CD4-positive, alpha-beta T cell treated with Interleukin-1 beta for 1 hour (primary cell): ENCODE results near the gene HIGD1A.

Source experiments
- DNase-seq, 2 donors: peaks; one replicate each; pipeline ENCODE4 v3.0.0-alpha.2; 2020 to 2022

Gene HIGD1A

DNA sequence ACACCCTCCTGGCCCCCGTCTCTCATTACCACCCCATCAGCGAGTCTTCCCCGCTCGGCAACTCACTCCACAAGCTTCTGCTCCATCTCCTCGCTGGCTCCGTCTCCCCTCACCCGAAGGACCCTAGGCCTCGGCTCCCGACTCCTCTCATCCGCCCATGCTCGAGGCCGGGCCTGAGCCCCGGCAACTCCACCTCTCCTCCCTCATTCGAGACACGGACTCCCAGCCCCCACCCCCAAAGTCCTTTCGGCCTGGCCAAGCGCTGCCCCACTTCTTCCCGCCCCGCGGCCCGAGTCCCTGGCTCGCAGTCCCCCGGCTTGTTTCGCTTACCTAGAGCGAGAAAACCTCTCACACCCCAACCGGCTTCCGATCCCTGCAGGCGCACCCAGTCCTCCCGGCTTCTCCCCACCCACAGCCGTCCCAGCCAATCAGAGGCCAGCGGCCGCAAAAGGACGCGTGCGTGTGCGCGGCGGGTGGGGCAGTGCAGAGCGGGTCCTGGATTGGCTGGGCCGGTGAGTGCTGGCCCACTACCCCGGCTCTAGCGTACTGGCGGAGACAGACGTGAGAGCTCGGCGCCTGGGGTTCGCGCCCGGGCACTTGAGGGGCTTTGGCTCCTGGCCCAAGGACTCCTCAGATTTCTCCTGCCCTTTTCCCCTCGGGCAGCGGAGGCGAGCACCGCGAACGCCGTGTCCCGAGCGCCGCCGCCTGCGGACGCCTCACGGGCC lies at the start of gene HIGD1A:
Gene HIGD1A, minus strand, starts transcription at position 385 of the 725 bp plus-strand sequence. CDS start 10,237 bp downstream, outside the sequence.
- DNase-seq = peak; percentile 94

GRCh38 chr3:42853739-42854302 lies 49.5 kb upstream of the HIGD1A start:
- DNase-seq = no peak

DNA sequence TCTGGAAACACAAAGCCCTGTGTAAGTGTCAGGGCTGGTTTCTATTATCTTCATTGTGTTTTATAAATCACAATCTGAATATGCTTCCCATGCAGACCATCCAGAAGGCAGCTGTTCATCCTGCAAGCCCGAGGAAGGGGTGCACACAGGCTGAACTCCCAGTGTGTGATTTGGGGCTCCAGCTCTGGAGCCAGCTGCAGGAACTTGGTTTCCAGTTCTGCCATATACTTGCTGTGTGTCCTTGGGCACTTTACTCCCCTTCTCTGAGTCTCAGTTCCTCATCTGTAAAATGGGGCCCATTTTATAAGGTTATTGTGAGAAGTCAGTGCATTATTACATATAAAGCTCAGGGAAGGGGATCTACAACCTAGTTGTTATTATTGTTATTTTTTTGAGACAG lies 48.8 kb upstream of the HIGD1A start:
- no peak for DNase-seq

DNA sequence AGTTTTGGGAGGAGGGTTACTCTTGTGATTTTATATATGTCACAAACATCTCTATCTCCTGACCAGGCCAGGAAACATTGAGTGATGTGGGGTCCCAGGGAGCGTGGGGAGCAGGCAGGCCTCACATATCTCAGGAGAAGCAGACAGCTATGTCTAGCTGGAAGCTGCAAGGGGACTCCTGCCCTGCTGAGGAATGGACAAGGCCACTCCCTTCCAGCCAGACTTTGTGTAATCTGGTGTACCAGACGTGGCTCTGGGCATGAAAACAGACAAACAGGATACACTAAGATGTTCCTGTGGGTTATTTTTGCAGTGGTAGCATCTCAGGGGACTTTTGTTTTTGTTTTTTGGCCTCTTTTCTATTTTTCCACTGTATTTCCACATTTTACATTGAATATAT lies 48.2 kb upstream of the HIGD1A start:
- DNase-seq = no peak

GRCh38 chr3:42851228-42851834 lies 47.0 kb upstream of the HIGD1A start:
- DNase-seq = no peak

GRCh38 chr3:42850263-42850662 lies 46.0 kb upstream of the HIGD1A start:
- DNase-seq = no peak

GRCh38 chr3:42849017-42849416 lies 44.7 kb upstream of the HIGD1A start:
- DNase-seq = no peak

GRCh38 chr3:42847731-42848130 lies 43.4 kb upstream of the HIGD1A start:
- peak in 1 of 2 donors; percentile 11 for DNase-seq

DNA sequence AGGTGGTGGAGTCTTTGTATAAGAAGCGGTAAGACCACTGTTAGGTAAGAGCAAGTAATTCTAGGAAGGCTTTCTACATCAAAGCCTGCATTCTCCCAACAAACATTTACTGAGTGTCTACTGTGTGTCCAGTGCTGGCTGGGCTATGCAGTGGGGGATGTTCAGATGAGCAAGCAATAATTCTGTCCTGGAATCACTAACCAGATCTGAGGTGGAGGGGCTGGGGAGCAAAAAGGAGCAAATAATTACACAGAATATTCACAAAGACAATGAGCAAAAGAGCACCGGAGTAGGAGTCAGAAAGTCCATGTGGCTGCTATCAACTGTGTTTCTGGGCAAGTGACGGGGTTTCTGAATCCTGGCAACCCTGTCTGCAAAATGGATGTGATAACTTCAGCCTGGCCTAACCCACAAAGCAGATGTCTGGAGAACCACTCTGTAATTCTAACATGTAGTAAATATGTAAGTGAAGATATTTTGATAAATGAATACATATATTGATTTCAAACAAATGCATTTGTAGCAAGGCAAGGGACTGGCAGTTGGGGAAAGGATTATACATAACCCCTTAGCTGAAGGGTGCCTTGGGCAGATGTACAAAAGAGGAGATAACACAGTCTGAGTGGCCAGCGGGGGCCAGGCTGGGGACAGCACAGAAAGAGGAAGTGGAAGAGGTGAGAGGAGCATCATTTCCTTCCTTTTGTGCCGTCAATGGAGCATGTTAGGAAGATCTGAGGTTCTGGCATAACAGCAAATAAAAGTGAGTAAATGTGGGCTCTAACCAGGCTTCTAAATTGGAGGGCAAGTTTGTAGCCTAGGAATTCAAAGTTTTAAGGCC lies 42.6 kb upstream of the HIGD1A start:
- DNase-seq = peak in 1 of 2 donors; percentile 65

- DNase-seq = no peak
Measured at GRCh38 chr3:42844815-42845214, 40.5 kb upstream of the HIGD1A start.

- no peak for DNase-seq
Measured at GRCh38 chr3:42844412-42844713, 40.1 kb upstream of the HIGD1A start.

- DNase-seq = no peak
Measured at GRCh38 chr3:42843713-42844411, 39.6 kb upstream of the HIGD1A start.

- DNase-seq = no peak
Measured at GRCh38 chr3:42841332-42841731, 37.0 kb upstream of the HIGD1A start.

DNA sequence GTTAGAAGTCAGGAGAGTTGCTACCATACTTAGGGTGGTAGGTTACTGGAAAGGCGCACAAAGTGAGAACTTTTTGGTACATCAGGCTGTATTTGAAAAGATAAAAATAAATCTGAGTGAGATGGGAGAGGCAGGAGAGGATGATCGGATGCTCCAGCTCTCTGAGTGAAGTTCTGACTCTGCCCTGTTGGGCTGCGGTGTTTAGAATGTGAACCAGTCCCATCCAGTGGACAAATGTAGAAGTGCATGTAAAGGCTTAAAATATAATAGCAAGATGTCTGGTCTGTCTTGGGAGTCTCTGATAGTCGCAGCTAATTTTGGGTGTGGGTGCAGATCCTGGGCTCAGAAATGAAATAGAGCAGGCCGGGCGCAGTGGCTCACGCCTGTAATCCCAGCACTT lies 35.3 kb upstream of the HIGD1A start:
- DNase-seq = peak; percentile 20 to 57

DNA sequence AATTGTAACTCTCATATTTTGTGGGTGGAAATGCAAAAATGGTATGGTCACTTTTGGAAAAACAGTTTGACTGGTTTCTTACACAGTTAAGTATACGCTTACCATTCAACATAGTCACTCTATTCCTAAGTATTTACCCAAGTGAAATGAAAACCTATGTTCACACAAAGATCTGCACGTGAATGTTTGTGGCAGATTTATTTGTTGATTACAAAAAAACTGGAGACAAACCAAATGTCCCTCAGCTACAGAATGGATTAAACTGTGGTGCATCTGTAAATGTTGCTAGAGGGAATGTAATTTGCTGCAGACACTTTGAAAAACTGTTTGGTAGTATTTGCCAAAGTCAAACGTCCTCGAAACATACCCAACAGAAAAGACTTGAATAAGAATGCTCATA lies 34.3 kb upstream of the HIGD1A start:
- DNase-seq = no peak

GRCh38 chr3:42836150-42837123 lies 32.1 kb upstream of the HIGD1A start:
- no peak for DNase-seq

GRCh38 chr3:42831321-42831713 lies 27.0 kb upstream of the HIGD1A start:
- DNase-seq = peak; percentile 74 to 76

DNA sequence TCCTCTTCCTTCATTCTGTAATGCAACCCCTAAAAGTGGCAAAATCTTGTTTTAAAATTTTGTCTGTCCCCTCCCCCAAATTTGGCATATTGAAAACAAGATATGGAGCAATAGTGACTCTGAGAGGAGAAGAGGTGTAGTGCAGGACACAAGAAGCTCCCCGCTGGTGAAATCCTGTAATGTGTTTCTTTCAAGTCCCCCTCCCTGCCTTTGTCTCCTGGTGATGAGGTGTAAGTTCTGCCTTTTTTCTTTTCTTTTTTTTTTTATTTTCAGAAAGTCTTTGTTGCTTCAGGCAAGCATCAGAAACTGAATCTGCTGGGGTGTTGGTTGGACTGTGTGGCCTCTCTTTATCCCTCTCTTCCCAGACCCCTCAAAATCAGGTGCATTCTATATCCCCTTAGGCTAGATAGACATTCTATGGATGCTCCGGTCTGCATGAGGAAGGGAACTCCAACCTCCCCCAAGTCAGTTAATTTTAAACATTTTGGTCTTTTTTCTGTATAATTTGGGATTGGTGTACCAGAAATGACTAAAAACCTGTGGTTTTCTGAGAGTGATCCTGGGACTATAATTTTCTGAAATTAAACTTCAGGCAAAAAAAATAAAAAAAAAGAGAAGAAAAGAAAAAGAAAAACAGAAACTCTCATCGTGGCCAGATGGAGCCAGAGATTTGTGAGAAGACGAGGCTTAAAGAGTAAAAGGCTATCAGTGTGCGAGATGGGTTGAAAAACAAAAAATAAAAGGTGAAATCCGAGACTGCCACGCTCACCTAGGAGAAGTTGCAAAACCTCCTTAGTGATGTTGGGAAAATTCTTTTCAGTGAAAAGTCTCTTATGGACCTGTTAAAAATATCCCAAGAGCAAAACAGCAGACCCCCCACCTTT lies 26.4 kb upstream of the HIGD1A start:
- DNase-seq = no peak

GRCh38 chr3:42829628-42830436 lies 25.5 kb upstream of the HIGD1A start:
- DNase-seq = no peak
